HepG2 (cell line): ENCODE results near the gene MAP4K3. TPM values are rescaled to one million over a fixed set of nuclear protein-coding genes. Genes with fewer than 3 reads are reported as not detected.

ENCODE experiments used
- ATAC-seq: fragments of 200-7000 bp; cut with Tn5 transposase; 3 replicates; pipeline ENCODE4 v1.9.1; 2020; ENCODE audit warnings: mild to moderate bottlenecking, moderate library complexity
- BruUV-seq: library from RNA; stranded (reverse); fragments of 400-500 nt; replicated peaks from 2 replicates; lab custom pipeline; 2021; lab: Mats Ljungman, UMichigan
- CTCF ChIA-PET: fragments of 300-600 bp; formaldehyde crosslinking; extraction: SDS; loops from one replicate; lab custom pipeline; 2021; ENCODE audit warnings: low total read pairs, inconsistent platforms, low intra/inter-chr PET ratio; lab: Yijun Ruan, JAX
- POLR2A ChIA-PET: fragments of 350-600 bp; sonication (Branson Sonifier 250); formaldehyde crosslinking; loops from one replicate; lab custom pipeline; 2020; ENCODE audit warnings: antibody characterized with exemption, inconsistent platforms; lab: Yijun Ruan, JAX
- DNase-seq: peaks from one replicate; pipeline ENCODE4 v3.0.0-alpha.2; 2015; ENCODE audit warnings: low spot score
- FAIRE-seq: peaks from 3 replicates; lab custom pipeline; 2011; peaks lifted over from hg19 to GRCh38; lab: Jason Lieb, UNC
- H2AFZ ChIP-seq: one replicate; pipeline ENCODE4 v1.6.1; 2011; ENCODE audit warnings: low read length, inconsistent platforms
- H3K27ac ChIP-seq: fragments of 300-600 bp; 3 replicates; pipeline ENCODE4 v1.8.0; 2011; ENCODE audit warnings: mixed run types, mild to moderate bottlenecking, mixed read lengths, low read length, inconsistent platforms; ENCODE audit not compliant: insufficient read depth; ENCODE audit errors: extremely low read length
- H3K27me3 ChIP-seq, 2 experiments: fragments of 200-600 bp in 1 of 2; 2 replicates in 1 of 2; 3 replicates in 1 of 2; pipeline versions ENCODE4 v1.6.0 to v1.8.0; 2011; ENCODE audit warnings: low read length in 2 of 2, mild to moderate bottlenecking in 2 of 2, moderate library complexity in 2 of 2, inconsistent platforms in 1 of 2; ENCODE audit not compliant: insufficient read depth in 2 of 2, control insufficient read depth in 1 of 2
- H3K36me3 ChIP-seq, 2 experiments: fragments of 200-600 bp in 1 of 2; replicated peaks in 1 of 2; 2 replicates in 1 of 2; 3 replicates in 1 of 2; pipeline versions ENCODE4 v1.5.1 to v1.8.0; 2011; ENCODE audit warnings: low read length in 2 of 2, inconsistent platforms in 1 of 2; ENCODE audit not compliant: insufficient read depth in 2 of 2, control insufficient read depth in 1 of 2
- H3K4me1 ChIP-seq: 2 replicates; pipeline ENCODE4 v1.5.1; 2012; ENCODE audit warnings: low read length, inconsistent platforms; ENCODE audit not compliant: insufficient read depth
- H3K4me2 ChIP-seq: 2 replicates; pipeline ENCODE4 v1.6.0; 2011; ENCODE audit warnings: low read depth, low read length, inconsistent platforms
- H3K4me3 ChIP-seq, 3 experiments: fragments of 200-600 bp in 1 of 3; sonication (generic), shearing (Covaris generic) in 1 of 3; replicated peaks in 1 of 3; 2 replicates each; pipeline ENCODE4 v1.5.1; 2011 to 2016; ENCODE audit warnings: low read length in 3 of 3, inconsistent platforms in 2 of 3, low read depth in 2 of 3, mild to moderate bottlenecking in 2 of 3, control low read depth in 1 of 3, mixed read lengths in 1 of 3; ENCODE audit not compliant: insufficient read depth in 1 of 3
- H3K79me2 ChIP-seq: one replicate; pipeline ENCODE4 v1.6.1; 2011; ENCODE audit warnings: low read length, inconsistent platforms; ENCODE audit not compliant: insufficient read depth
- H3K9ac ChIP-seq: 2 replicates; pipeline ENCODE4 v1.6.0; 2011; ENCODE audit warnings: mild to moderate bottlenecking, low read depth, low read length, inconsistent platforms; ENCODE audit not compliant: insufficient read depth
- H3K9me3 ChIP-seq: 2 replicates; pipeline ENCODE4 v1.5.1; 2012; ENCODE audit warnings: mild to moderate bottlenecking, low read length
- H4K20me1 ChIP-seq: 2 replicates; pipeline ENCODE4 v1.6.0; 2011; ENCODE audit warnings: inconsistent platforms, mild to moderate bottlenecking, low read length, moderate library complexity; ENCODE audit not compliant: insufficient read depth
- CEBPB ChIP-seq: IDR thresholded peaks from 2 replicates; pipeline ENCODE4 v1.6.1; 2011; ENCODE audit warnings: low read depth, low read length, improper control_type of control experiment, borderline replicate concordance
- CEBPG ChIP-seq: IDR thresholded peaks from 2 replicates; pipeline ENCODE4 v1.6.1; 2016
- HNF4A ChIP-seq: sonication (generic); formaldehyde crosslinking; IDR thresholded peaks from 2 replicates; pipeline ENCODE4 v1.4.0; 2020; ENCODE audit warnings: missing genetic modification reagents
- HNF4G ChIP-seq, 2 experiments: sonication (generic) in 1 of 2; formaldehyde crosslinking in 1 of 2; IDR thresholded peaks; 2 replicates each; pipeline versions ENCODE4 v1.4.0 to v1.6.1; 2011 to 2020; ENCODE audit warnings: borderline replicate concordance in 2 of 2, low read depth in 2 of 2, mild to moderate bottlenecking in 2 of 2, low read length in 1 of 2, missing genetic modification reagents in 1 of 2, moderate library complexity in 1 of 2
- MAFK ChIP-seq, 2 experiments: IDR thresholded peaks in 1 of 2; conservative IDR thresholded peaks in 1 of 2; 2 replicates each; pipeline ENCODE4 v1.6.1; 2011; ENCODE audit warnings: improper control_type of control experiment in 2 of 2, low read length in 2 of 2
- NR3C1 ChIP-seq: sonication (generic); formaldehyde crosslinking; IDR thresholded peaks from 2 replicates; pipeline ENCODE4 v1.4.0; 2020; ENCODE audit warnings: missing genetic modification reagents
- PAWR ChIP-seq: sonication (generic); formaldehyde crosslinking; IDR thresholded peaks from 2 replicates; pipeline ENCODE4 v1.4.0; 2020; ENCODE audit warnings: missing genetic modification reagents, mild to moderate bottlenecking, borderline replicate concordance
- TRIM24 ChIP-seq: sonication (generic); formaldehyde crosslinking; IDR thresholded peaks from 2 replicates; pipeline ENCODE4 v1.8.0; 2022; ENCODE audit warnings: mild to moderate bottlenecking, missing genetic modification reagents
- ZBTB38 ChIP-seq: sonication (generic); formaldehyde crosslinking; IDR thresholded peaks from 2 replicates; pipeline ENCODE4 v1.5.1; 2020; ENCODE audit warnings: mild to moderate bottlenecking, missing genetic modification reagents
- ZFP37 ChIP-seq: sonication (generic); formaldehyde crosslinking; IDR thresholded peaks from 2 replicates; pipeline ENCODE4 v1.4.0; 2020; ENCODE audit warnings: missing genetic modification reagents, borderline replicate concordance
- ZNF33B ChIP-seq: sonication (generic); formaldehyde crosslinking; IDR thresholded peaks from 2 replicates; pipeline ENCODE4 v1.5.1; 2020; ENCODE audit warnings: mild to moderate bottlenecking, missing genetic modification reagents
- ZNF629 ChIP-seq: sonication (generic); formaldehyde crosslinking; conservative IDR thresholded peaks from 2 replicates; pipeline ENCODE4 v1.5.0; 2020; ENCODE audit warnings: missing genetic modification reagents
- WGBS: methylation state at CpG from one replicate; pipeline ENCODE4 v1.1.6; 2017; ENCODE audit warnings: low lambda C conversion rate; 5-methylcytosine and 5-hydroxymethylcytosine counted together
- in situ Hi-C: cut with HindIII; loops from 2 replicates; pipeline ENCODE4 v1.10.0; 2017; ENCODE audit warnings: low pct_unique_long_range_greater_than_20kb; ENCODE audit not compliant: extremely low pct_ligation_motif_present
- intact Hi-C: fragments of 100-400 bp; cut with micrococcal nuclease; formaldehyde crosslinking; loops from one replicate; pipeline ENCODE4 v1.10.0; 2022; ENCODE audit not compliant: unreplicated experiment
- polyA plus RNA-seq, 8 experiments: library from polyadenylated mRNA; depleted of rRNA in 3 of 8; stranded (reverse) in 7 of 8; unstranded in 1 of 8; fragments of >200 nt; fragmentation: Illumina TruSeq in 4 of 8; extraction: Trizol in 4 of 8; gene quantifications; 2 replicates each; pipeline versions ENCODE4 v1.2.1 to v1.2.3, GENCODE V29; 2011 to 2016; ENCODE audit warnings: low read depth in 4 of 8, missing spikeins in 1 of 8, mixed read lengths in 1 of 8; ENCODE audit not compliant: insufficient read depth in 1 of 8
- total RNA-seq, 5 experiments: library from RNA; depleted of rRNA; stranded (reverse); fragments of >200 nt; fragmentation: Illumina TruSeq; extraction: Trizol; gene quantifications; 2 replicates each; pipeline ENCODE4 v1.2.3, GENCODE V29; 2016; ENCODE audit warnings: low read depth in 1 of 5
- TF ChIP-seq, protein P1 (sequence below): IDR thresholded peaks from 2 replicates; pipeline ENCODE4 v1.6.1; 2016; ENCODE audit warnings: missing biosample characterization, missing genetic modification reagents, low read depth

MAP4K3 gene
- total and polyA plus RNA-seq, 2 of the 13 experiments (the other 11 are each of a cell fraction or from before 2014, with no cell fraction given) = 45.9 to 53.2 TPM

DNA sequence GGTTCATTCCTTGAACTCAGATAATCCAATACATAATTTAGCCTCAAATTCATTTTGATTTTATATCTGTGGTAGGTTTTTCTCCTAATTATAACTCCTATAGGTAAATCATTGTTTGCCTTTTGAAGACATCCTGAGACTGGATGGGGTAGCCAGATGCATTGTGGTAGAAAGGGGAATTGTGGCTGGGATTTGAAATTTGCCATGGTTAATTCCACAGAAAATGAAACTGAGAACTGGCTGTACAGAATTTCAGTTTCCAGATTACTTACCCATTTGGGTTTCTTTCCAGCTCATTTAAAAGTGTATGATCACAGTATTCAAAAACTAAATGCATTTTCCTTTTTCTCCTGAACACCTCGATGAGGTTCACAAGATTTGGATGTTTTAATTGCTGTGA lies 211.5 kb downstream of the MAP4K3 start (continued):
- TF ChIP-seq, protein P1, sequence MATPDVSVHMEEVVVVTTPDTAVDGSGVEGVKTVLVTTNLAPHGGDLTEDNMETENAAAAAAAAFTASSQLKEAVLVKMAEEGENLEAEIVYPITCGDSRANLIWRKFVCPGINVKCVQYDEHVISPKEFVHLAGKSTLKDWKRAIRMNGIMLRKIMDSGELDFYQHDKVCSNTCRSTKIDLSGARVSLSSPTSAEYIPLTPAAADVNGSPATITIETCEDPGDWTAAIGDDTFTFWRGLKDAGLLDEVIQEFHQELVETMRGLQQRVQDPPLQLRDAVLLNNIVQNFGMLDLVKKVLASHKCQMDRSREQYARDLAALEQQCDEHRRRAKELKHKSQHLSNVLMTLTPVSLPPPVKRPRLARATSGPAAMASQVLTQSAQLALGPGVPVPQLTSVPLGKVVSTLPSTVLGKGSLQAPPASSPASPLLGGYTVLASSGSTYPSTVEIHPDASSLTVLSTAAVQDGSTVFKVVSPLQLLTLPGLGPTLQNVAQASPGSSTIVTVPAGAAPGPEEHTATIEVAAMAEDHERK = no peak
- no peak for TF ChIP-seq ZNF33B (CRISPR knock-in tag)
- TF ChIP-seq NR3C1 (CRISPR knock-in tag) = no peak

- DNase-seq = no peak
Observed at GRCh38 chr2:39223909-39224308, 213.2 kb downstream of the MAP4K3 start.

DNA sequence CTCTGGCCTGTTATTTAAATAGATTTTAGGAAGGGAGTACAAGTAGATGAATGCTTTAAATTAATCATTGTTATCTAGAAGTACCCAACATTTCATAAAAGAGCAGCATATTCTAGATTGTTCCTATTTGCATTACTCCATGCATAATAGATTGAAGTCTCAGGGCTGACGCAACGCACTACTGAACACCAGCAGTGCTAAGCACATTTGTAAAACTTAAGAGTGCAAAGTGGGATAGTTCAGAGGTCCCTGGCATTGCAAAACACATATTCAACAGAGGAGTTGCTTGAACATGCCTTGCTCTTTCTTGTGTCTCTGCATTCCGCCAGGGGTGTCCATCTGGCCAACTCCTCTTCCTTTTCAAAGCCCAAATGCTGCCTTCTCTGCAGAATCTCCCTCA lies 215.6 kb downstream of the MAP4K3 start:
- Histone ChIP-seq H3K9me3 (no peaks in the 10 kb centered on the region), H3K4me1 (peaks cover 32% of the 10 kb centered on the region), H4K20me1 (no peaks in the 10 kb centered on the region), H3K36me3 (no peaks in the 10 kb centered on the region), H3K4me3 (no peak overlapping the region), H2AFZ (no peak overlapping the region), H3K9ac (no peak overlapping the region), H3K27me3 (no peaks in the 10 kb centered on the region), H3K4me2 (no peak overlapping the region), H3K79me2 (no peaks in the 10 kb centered on the region), H3K27ac (no peak overlapping the region)
- in situ Hi-C loops (no loop called here), intact Hi-C loops (no loop called here)
- FAIRE-seq = peak; percentile 54
- CTCF ChIA-PET = interaction anchor here (1.3 kb wide), 1 partner anchor 162 kb away, joined by 3 read pairs; no protein-coding TSS in a partner anchor
- WGBS = 66% methylated on average over 3 of the region's 3 CpGs
- peak; percentile 47; the same call in 2 of the 3 replicates for ATAC-seq
- DNase-seq = no peak
- TF ChIP-seq CEBPB (peak; percentile 49; the same call in 1 of the 2 replicates), HNF4A (CRISPR knock-in tag) (0 out of 2 replicates have a peak, but pooled peaks have one; percentile 19), ZNF629 (no peak), PAWR (CRISPR knock-in tag) (no peak), CEBPG (CRISPR knock-in tag) (0 out of 2 replicates have a peak, but pooled peaks have one; percentile 30), TRIM24 (CRISPR knock-in tag) (no peak), HNF4G (IDR thresholded peaks at IDR 0.05; ENCODE audit: borderline replicate concordance, low read depth, low read length) (peak; percentile 32; the same call in 1 of the 2 replicates), HNF4G (CRISPR knock-in tag; IDR thresholded peaks at IDR 0.05; ENCODE audit: borderline replicate concordance, low read depth) (no peak)
- BruUV-seq = no TSS peak
- POLR2A ChIA-PET = no interaction called here

More at GRCh38 chr2:39223909-39224308, 213.2 kb downstream of the MAP4K3 start:
- Histone ChIP-seq H3K4me1 (peaks cover 24% of the 10 kb centered on the region), H3K36me3 (no peaks in the 10 kb centered on the region), H3K4me2 (no peak overlapping the region), H4K20me1 (no peaks in the 10 kb centered on the region), H3K4me3 (no peak overlapping the region), H3K27ac (no peak overlapping the region), H3K9ac (no peak overlapping the region), H2AFZ (no peak overlapping the region), H3K27me3 (no peaks in the 10 kb centered on the region), H3K9me3 (no peaks in the 10 kb centered on the region), H3K79me2 (no peaks in the 10 kb centered on the region)
- CTCF ChIA-PET = no interaction called here
- in situ Hi-C loops = no loop called here
- ATAC-seq (no peak), FAIRE-seq (no peak)
- TF ChIP-seq MAFK (conservative IDR thresholded peaks at IDR 0.05 in 1 of 2, IDR thresholded peaks at IDR 0.05 in 1 of 2; ENCODE audit: low read length in 2 of 2) (peak in 1 of 2 experiments; percentile 73; a peak in 3 of 4 replicates), ZFP37 (CRISPR knock-in tag) (no peak), ZBTB38 (CRISPR knock-in tag) (no peak)
- no TSS peak for BruUV-seq
- POLR2A ChIA-PET = no interaction called here
- intact Hi-C loops = no loop called here
- WGBS = 65% methylated on average over 1 of the region's 1 CpG
